Heart left ventricle (tissue), 16 donors: Measurements from ENCODE around the gene NSD1. TPM values are rescaled to one million over a fixed set of nuclear protein-coding genes. Genes with fewer than 3 reads are reported as not detected.

ENCODE experiments used
- ATAC-seq, 4 donors: fragments of 200-7000 bp; cut with Tn5 transposase; one replicate each; pipeline ENCODE4 v1.9.1; 2020 to 2022; ENCODE audit warnings: moderate library complexity in 4 of 4, mild to moderate bottlenecking in 3 of 4, moderate number of reproducible peaks in 1 of 4
- DNase-seq, 5 donors: peaks; one replicate each; pipeline ENCODE4 v3.0.0-alpha.2; 2020
- H3K27ac ChIP-seq, 12 donors: fragments of 200-600 bp; sonication (generic) in 4 of 12; one replicate each; pipeline versions ENCODE4 v1.5.0 to v1.8.0; 2016 to 2022; ENCODE audit warnings: mild to moderate bottlenecking in 2 of 12
- H3K27me3 ChIP-seq, 9 donors: fragments of 200-600 bp; sonication (generic) in 2 of 9; one replicate each; pipeline versions ENCODE4 v1.5.1 to v1.8.0; 2016 to 2022; ENCODE audit warnings: mild to moderate bottlenecking in 3 of 9
- H3K36me3 ChIP-seq, 9 donors: fragments of 200-600 bp; sonication (generic) in 2 of 9; one replicate each; pipeline versions ENCODE4 v1.5.0 to v1.8.0; 2018 to 2022; ENCODE audit warnings: mild to moderate bottlenecking in 2 of 9
- H3K4me1 ChIP-seq, 12 donors: fragments of 200-600 bp; sonication (generic) in 4 of 12; one replicate each; pipeline versions ENCODE4 v1.5.0 to v1.8.0; 2016 to 2022; ENCODE audit warnings: mild to moderate bottlenecking in 3 of 12
- H3K4me3 ChIP-seq, 12 donors: fragments of 200-600 bp; sonication (generic) in 4 of 12; one replicate each; pipeline versions ENCODE4 v1.5.0 to v1.8.0; 2017 to 2022; ENCODE audit warnings: mild to moderate bottlenecking in 9 of 12, moderate library complexity in 4 of 12
- H3K9me3 ChIP-seq, 12 donors: fragments of 200-600 bp; sonication (generic) in 4 of 12; one replicate each; pipeline versions ENCODE4 v1.5.0 to v1.8.0; 2016 to 2022; ENCODE audit warnings: mild to moderate bottlenecking in 1 of 12
- POLR2A ChIP-seq, 2 donors: fragments of 450-650 bp; IDR thresholded peaks; one replicate each; pipeline ENCODE4 v1.6.1; 2017; ENCODE audit warnings: antibody characterized with exemption in 2 of 2, mild to moderate bottlenecking in 2 of 2, moderate library complexity in 2 of 2
- WGBS, 4 donors: extraction: QIAGEN DNeasy Blood & Tissue Kit in 2 of 4; methylation state at CpG; one replicate each; pipeline versions ENCODE4 v1.1.5 to v1.1.7; 2013 to 2018; 5-methylcytosine and 5-hydroxymethylcytosine counted together
- intact Hi-C, 10 donors: fragments of 100-400 bp; cut with DNase I; formaldehyde crosslinking; loops; one replicate each; pipeline versions ENCODE4 v1.11.1 to v1.14.2; 2022
- polyA plus RNA-seq, 2 donors: library from polyadenylated mRNA; stranded (reverse); fragments of 200-250 nt; gene quantifications; one replicate each; pipeline ENCODE4 v1.2.3, GENCODE V29; 2013
- total RNA-seq, 9 donors: library from RNA; depleted of rRNA in 2 of 9; stranded (reverse); fragments of >200 nt in 2 of 9; fragmentation: NEBNext Ultra II Directional in 3 of 9; extraction: Animal tissue kit (Norgen Biotek cat#: 25700) in 3 of 9; gene quantifications; one replicate each; pipeline versions ENCODE4 v1.1.0 to v1.2.4, GENCODE V29; 2016 to 2023
- TF ChIP-seq, protein P1 (sequence below), 12 donors: fragments of 200-600 bp; sonication (generic) in 4 of 12; IDR thresholded peaks; one replicate each; pipeline versions ENCODE4 v1.5.0 to v1.8.0; 2018 to 2022; ENCODE audit warnings: antibody characterized with exemption in 12 of 12, mild to moderate bottlenecking in 5 of 12
- donor health status: ischemic (EF 13 %, LVEDD 7.1; RV severe dilation, severe dysfunction).
- donor health status: healthy with polysubstance abuse.
- donor health status: DM: no; HTN: yes; CAD: no.
- donor health status: DM: no; HTN: no; CAD: no.
- donor health status: ischemic (EF 25% LVEDD 6.9; RV normal size, moderate dysfunction).
- donor health status: ischemic (EF 25% LVEDD 5.7; RV mildly dilated, moderate dysfunction).
- donor health status: healthy.
- donor health status: DM: yes; HTN: yes; CAD: no.
- donor health status: ischemic (EF 35%, LVEDD 5.7; RV mildly dilated, moderate dysfunction).
- donor health status: nonischemic (EF 11% LVEDD 7.7; RV severe dilation, severe dysfunction).
- donor health status: DM: yes; HTN: yes; CAD: no.
- donor health status: PGD.
- donor health status: ischemic (EF 29% LVEDD 5.4; RV normal size, mild dysfunction).
- donor health status: nonischemic (EF 23%, LVEDD 6.1; RV moderate dilation, normal function).

The NSD1 gene
- total and polyA plus RNA-seq, 11 donors = 10.9 to 64.6 (median 43.9) TPM

DNA sequence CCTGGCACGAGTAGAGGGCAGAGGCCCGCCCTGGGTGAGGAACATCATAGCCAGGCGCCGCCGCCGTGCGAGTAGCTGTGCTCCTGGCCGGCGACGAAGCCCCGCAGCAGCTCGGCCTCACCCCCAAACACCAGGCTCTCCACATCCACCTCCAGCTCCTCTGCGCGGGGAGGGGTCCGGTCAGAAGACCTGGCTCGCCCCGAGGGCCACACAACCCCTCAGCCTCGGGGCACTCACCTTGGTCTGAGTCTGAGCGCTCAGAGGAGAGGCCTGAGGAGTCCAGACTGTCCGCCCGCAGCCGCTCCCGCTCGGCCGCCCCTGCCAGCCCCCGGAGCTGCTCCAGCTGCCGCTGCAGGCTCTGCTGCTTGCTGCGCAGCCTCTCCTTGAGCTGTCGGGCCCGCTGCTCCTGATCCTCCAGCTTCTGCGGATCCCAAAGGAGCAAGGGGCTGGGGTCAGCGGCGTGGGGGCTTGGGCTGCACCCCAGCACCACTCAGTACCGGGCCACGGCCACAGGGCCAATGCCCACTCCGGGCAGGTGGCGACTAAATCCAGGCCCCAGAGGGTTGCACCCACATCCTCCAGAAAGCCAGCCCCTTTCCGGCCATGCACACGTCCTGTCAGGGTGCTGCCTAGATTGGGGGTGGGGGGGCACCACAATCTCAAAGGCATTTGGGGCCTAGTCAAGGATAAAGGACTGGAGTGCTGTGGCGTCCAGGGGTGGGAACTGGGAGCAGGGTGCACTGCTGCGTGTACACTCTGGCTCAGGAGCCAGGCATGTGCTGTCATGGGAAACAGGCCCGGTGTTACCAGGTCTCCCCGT lies 174.2 kb downstream of the NSD1 start:
- WGBS, 4 donors = 80 to 90% (median 88%) methylated on average over 26 to 43 of the region's 43 CpGs

DNA sequence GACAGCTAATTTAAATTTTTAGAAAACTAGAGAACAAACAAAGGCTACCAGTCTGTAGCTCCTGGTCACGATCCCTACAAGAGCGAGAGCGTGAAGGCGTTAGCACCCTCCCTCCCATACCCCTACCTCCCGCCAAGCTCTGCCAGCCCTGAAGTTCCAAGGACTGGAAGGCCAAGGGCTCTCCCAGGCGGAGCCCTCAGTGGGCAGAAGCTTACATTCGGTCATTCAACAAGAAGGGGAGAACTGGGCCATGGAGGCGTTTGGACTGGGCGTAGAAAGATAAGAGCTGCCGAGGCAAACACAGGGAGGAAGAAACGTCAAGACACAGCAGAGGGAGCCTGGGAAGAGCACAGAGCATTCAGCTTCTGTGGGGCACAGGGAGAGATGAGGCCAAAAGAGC lies 175.2 kb downstream of the NSD1 start:
- no peaks in the 10 kb centered on the region for H3K9me3 ChIP-seq
- intact Hi-C loops = loop anchor here in 3 of 10 donors (10.0 kb wide), 1 partner anchor 194 kb away; no protein-coding TSS in a partner anchor
- peaks cover 0 to 32% (median 25%) of the 10 kb centered on the region in 9 donors for H3K36me3 ChIP-seq
- no peak for ATAC-seq
- H3K4me1 ChIP-seq = peaks cover 0 to 96% (median 35%) of the 10 kb centered on the region in 12 donors
- no peak overlapping the region for H3K4me3 ChIP-seq
- H3K27me3 ChIP-seq = no peaks in the 10 kb centered on the region
- WGBS, 4 donors = 87 to 92% (median 90%) methylated on average over 11 of the region's 11 CpGs
- TF ChIP-seq POLR2A (IDR thresholded peaks at IDR 0.05) = no peak
- TF ChIP-seq, protein P1, sequence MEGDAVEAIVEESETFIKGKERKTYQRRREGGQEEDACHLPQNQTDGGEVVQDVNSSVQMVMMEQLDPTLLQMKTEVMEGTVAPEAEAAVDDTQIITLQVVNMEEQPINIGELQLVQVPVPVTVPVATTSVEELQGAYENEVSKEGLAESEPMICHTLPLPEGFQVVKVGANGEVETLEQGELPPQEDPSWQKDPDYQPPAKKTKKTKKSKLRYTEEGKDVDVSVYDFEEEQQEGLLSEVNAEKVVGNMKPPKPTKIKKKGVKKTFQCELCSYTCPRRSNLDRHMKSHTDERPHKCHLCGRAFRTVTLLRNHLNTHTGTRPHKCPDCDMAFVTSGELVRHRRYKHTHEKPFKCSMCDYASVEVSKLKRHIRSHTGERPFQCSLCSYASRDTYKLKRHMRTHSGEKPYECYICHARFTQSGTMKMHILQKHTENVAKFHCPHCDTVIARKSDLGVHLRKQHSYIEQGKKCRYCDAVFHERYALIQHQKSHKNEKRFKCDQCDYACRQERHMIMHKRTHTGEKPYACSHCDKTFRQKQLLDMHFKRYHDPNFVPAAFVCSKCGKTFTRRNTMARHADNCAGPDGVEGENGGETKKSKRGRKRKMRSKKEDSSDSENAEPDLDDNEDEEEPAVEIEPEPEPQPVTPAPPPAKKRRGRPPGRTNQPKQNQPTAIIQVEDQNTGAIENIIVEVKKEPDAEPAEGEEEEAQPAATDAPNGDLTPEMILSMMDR (IDR thresholded peaks at IDR 0.05) = no peak
- no peak overlapping the region for H3K27ac ChIP-seq
- peak in 1 of 5 donors; percentile 17 for DNase-seq

More for the DNA sequence above, 174.2 kb downstream of the NSD1 start:
- intact Hi-C loops = loop anchor here in 3 of 10 donors (10.0 kb wide), 1 partner anchor 193 kb away; no protein-coding TSS in a partner anchor
- Histone ChIP-seq H3K9me3 (no peaks in the 10 kb centered on the region), H3K4me1 (peaks cover 0 to 89% (median 35%) of the 10 kb centered on the region in 12 donors), H3K27me3 (no peaks in the 10 kb centered on the region), H3K4me3 (peak overlapping the region in 3 of 12 donors; percentile 6 to 40 (median 7)), H3K27ac (peak overlapping the region in 3 of 12 donors; percentile 9 to 88 (median 26)), H3K36me3 (peaks cover 0 to 32% (median 25%) of the 10 kb centered on the region in 9 donors)
- TF ChIP-seq, protein P1 (IDR thresholded peaks at IDR 0.05) = no peak
- no peak for TF ChIP-seq POLR2A (IDR thresholded peaks at IDR 0.05)
- ATAC-seq (no peak), DNase-seq (peak in 2 of 5 donors; percentile 26 to 31)

DNA sequence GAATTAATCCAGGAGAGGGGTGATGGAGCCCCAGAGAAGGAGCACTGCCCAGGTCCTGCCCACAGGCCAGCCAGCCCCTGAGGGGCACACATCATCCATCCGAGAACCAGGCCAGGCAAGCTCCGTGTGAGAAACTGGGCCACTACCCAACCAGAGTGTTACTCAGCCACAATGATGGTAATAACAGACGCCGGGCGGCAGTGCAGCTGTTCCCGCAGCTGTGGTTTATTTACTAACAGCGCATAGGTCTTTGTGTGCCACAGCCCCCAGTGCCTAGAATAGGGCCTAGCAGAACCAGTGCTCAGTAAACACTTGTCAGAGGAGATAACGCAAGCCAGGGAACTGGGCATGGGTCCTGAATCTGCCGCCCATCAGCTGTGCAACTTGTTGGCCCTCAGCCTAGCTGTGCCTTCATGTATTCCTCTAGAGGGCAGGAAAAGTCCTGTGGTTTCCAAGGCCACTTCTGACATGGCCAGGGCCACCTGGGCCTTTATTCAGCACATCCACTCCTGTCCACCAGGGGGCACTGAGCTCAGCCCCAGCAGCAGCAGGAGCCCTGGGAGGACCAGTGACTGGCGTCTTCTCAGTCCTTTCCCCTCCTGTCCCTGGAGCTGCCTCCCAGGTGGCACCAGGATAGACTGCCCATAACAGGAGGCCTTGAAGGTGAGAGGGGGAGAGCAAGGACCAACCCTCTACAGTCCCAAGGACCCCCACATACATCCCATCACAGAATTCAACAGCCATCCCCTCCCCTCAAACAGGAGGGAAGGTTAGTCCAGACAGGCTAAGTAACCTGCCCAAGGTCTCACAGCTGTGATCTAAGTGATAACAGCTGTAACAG lies 176.0 kb downstream of the NSD1 start:
- H3K4me1 ChIP-seq = peaks cover 0 to 89% (median 30%) of the 10 kb centered on the region in 12 donors

More for the DNA sequence above, 176.0 kb downstream of the NSD1 start:
- ATAC-seq = peak; percentile 12 to 38 (median 28)
- 39 to 69% (median 60%) methylated on average over 5 to 10 of the region's 10 CpGs for WGBS, 4 donors
- Histone ChIP-seq H3K27ac (peak overlapping the region in 1 of 12 donors; percentile 33), H3K27me3 (no peaks in the 10 kb centered on the region), H3K9me3 (no peaks in the 10 kb centered on the region), H3K36me3 (peaks cover 0 to 32% (median 25%) of the 10 kb centered on the region in 9 donors), H3K4me3 (no peak overlapping the region)
- peak in 4 of 5 donors; percentile 50 to 72 (median 64) for DNase-seq
- TF ChIP-seq, protein P1 (IDR thresholded peaks at IDR 0.05) = peak; percentile 59 to 88 (median 76)
- no peak for TF ChIP-seq POLR2A (IDR thresholded peaks at IDR 0.05)
- intact Hi-C loops = loop anchor here in 7 of 10 donors (5.0 to 10.0 kb wide), 6 partner anchors 55 to 195 kb away; partner anchors contain the start of genes DOK3 (in 1 of the 7) and SLC34A1 (in 1 of the 7)
